ENCODE measurements around the gene SLC9A9.
"Not testable (repeated sequence)": the region's sequence is repeated elsewhere in the genome, so short reads cannot be mapped to it uniquely, and the experiment has no call there.

Gene SLC9A9

GRCh38 chr3:143699424-143699823, 148.8 kb downstream of the SLC9A9 start:
- Histone ChIP-seq H3K4me3 (ENCODE audit: low read depth in 1 of 2, low read length in 2 of 2) (no peak overlapping the region), H3K9ac (ENCODE audit: low read depth, low read length) (no peak overlapping the region), H3K27me3 (ENCODE audit: insufficient read depth, low read length, poor library complexity) (no peaks in the 10 kb centered on the region), H2AFZ (ENCODE audit: low read depth, low read length) (no peak overlapping the region), H3K27ac (ENCODE audit: low read length) (no peak overlapping the region), H3K4me2 (ENCODE audit: insufficient read depth, low read length) (no peak overlapping the region), H3K9me3 (ENCODE audit: insufficient read depth, low read length, severe bottlenecking) (no peaks in the 10 kb centered on the region), H3K79me2 (ENCODE audit: insufficient read depth, low read length) (no peaks in the 10 kb centered on the region), H3K4me1 (ENCODE audit: insufficient read depth, low read length) (no peaks in the 10 kb centered on the region), H4K20me1 (ENCODE audit: insufficient read depth, low read length) (no peaks in the 10 kb centered on the region), H3K36me3 (ENCODE audit: insufficient read depth, low read length) (no peaks in the 10 kb centered on the region)
- TF ChIP-seq CTCF (IDR thresholded peaks at IDR 0.05; ENCODE audit: borderline replicate concordance, extremely low read depth, low read length, poor library complexity, severe bottlenecking): no peak
- no peak for TF ChIP-seq EZH2 (IDR thresholded peaks at IDR 0.05; ENCODE audit: borderline replicate concordance, low read depth, low read length, severe bottlenecking)
- no peak for ATAC-seq (ENCODE audit: insufficient read depth, low read depth)
- no peak for DNase-seq

DNA sequence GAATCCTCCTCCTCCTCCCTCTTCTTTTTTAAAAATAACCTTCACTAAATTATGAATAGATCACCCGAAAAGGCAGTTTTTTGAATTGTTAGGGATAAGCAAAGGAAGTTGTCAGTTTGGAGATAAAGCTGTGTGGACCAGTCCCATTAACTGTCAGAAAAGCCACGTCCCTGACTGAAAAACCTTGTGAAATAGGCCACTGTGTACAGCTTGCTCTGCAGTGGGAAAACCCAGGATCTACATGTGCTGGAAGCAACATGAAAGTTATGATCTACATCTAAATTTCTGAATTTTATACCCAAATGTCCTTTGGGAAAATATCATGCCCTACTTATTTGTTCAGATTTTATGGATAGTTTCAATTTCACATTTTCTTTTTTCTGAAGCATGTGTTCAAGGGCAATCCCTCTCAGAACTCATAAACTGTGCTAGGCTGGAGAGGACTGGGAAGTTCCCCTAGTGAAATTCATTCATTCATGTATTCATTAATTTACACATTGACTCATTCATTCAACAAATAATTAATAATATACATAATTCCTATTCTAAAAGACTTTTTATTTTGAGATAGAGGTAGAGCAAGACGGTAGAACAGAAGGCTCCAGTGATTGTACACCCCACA, 149.5 kb downstream of the SLC9A9 start:
- TF ChIP-seq EZH2 (IDR thresholded peaks at IDR 0.05; ENCODE audit: borderline replicate concordance, low read depth, low read length, severe bottlenecking): no peak
- no peak for TF ChIP-seq CTCF (IDR thresholded peaks at IDR 0.05; ENCODE audit: borderline replicate concordance, extremely low read depth, low read length, poor library complexity, severe bottlenecking)
- Histone ChIP-seq H3K36me3 (ENCODE audit: insufficient read depth, low read length) (no peaks in the 10 kb centered on the region), H3K9ac (ENCODE audit: low read depth, low read length) (no peak overlapping the region), H3K27ac (ENCODE audit: low read length) (no peak overlapping the region), H3K4me3 (ENCODE audit: low read depth in 1 of 2, low read length in 2 of 2) (no peak overlapping the region), H3K9me3 (ENCODE audit: insufficient read depth, low read length, severe bottlenecking) (no peaks in the 10 kb centered on the region), H3K27me3 (ENCODE audit: insufficient read depth, low read length, poor library complexity) (no peaks in the 10 kb centered on the region), H3K4me2 (ENCODE audit: insufficient read depth, low read length) (no peak overlapping the region), H3K79me2 (ENCODE audit: insufficient read depth, low read length) (no peaks in the 10 kb centered on the region), H2AFZ (ENCODE audit: low read depth, low read length) (no peak overlapping the region), H4K20me1 (ENCODE audit: insufficient read depth, low read length) (no peaks in the 10 kb centered on the region), H3K4me1 (ENCODE audit: insufficient read depth, low read length) (no peaks in the 10 kb centered on the region)
- no peak for DNase-seq
- ATAC-seq (ENCODE audit: insufficient read depth, low read depth): no peak

DNA sequence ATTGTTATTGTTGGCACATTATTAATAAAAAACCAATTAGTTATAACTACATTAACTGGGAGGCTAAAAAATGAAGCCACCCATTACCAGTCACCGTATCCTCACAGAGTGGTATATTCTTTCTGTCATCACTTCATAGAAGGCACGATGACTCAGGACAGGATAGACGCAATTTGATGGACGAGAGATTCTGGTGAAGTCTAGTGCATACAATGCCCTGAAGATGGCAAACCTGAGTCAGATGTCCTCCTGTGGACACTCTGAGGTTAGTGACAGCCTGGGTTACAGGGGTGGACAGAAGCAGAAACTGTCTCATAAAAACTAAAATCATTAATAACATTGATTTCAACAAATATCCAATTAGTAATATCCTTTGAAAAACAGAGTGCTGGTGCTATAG, 150.3 kb downstream of the SLC9A9 start:
- H3K4me3 ChIP-seq (ENCODE audit: low read depth in 1 of 2, low read length in 2 of 2): no peak overlapping the region
- no peak overlapping the region for H2AFZ ChIP-seq (ENCODE audit: low read depth, low read length)
- TF ChIP-seq EZH2 (IDR thresholded peaks at IDR 0.05; ENCODE audit: borderline replicate concordance, low read depth, low read length, severe bottlenecking) (no peak), CTCF (IDR thresholded peaks at IDR 0.05; ENCODE audit: borderline replicate concordance, extremely low read depth, low read length, poor library complexity, severe bottlenecking) (no peak)
- H3K27me3 ChIP-seq (ENCODE audit: insufficient read depth, low read length, poor library complexity): no peaks in the 10 kb centered on the region
- H3K9me3 ChIP-seq (ENCODE audit: insufficient read depth, low read length, severe bottlenecking): no peaks in the 10 kb centered on the region
- no peaks in the 10 kb centered on the region for H3K79me2 ChIP-seq (ENCODE audit: insufficient read depth, low read length)
- no peak overlapping the region for H3K4me2 ChIP-seq (ENCODE audit: insufficient read depth, low read length)
- no peak for ATAC-seq (ENCODE audit: insufficient read depth, low read depth)
- no peak overlapping the region for H3K9ac ChIP-seq (ENCODE audit: low read depth, low read length)
- H3K4me1 ChIP-seq (ENCODE audit: insufficient read depth, low read length): no peaks in the 10 kb centered on the region
- no peak for DNase-seq
- no peaks in the 10 kb centered on the region for H3K36me3 ChIP-seq (ENCODE audit: insufficient read depth, low read length)
- H3K27ac ChIP-seq (ENCODE audit: low read length): no peak overlapping the region
- no peaks in the 10 kb centered on the region for H4K20me1 ChIP-seq (ENCODE audit: insufficient read depth, low read length)

GRCh38 chr3:143695333-143695732, 152.9 kb downstream of the SLC9A9 start:
- H3K27ac ChIP-seq (ENCODE audit: low read length); H3K9ac ChIP-seq (ENCODE audit: low read depth, low read length); DNase-seq; H3K4me3 ChIP-seq (ENCODE audit: low read depth in 1 of 2, low read length in 2 of 2); H3K36me3 ChIP-seq (ENCODE audit: insufficient read depth, low read length); H3K4me2 ChIP-seq (ENCODE audit: insufficient read depth, low read length); H2AFZ ChIP-seq (ENCODE audit: low read depth, low read length); H3K27me3 ChIP-seq (ENCODE audit: insufficient read depth, low read length, poor library complexity); H3K4me1 ChIP-seq (ENCODE audit: insufficient read depth, low read length); H3K79me2 ChIP-seq (ENCODE audit: insufficient read depth, low read length); ATAC-seq (ENCODE audit: insufficient read depth, low read depth); H3K9me3 ChIP-seq (ENCODE audit: insufficient read depth, low read length, severe bottlenecking); H4K20me1 ChIP-seq (ENCODE audit: insufficient read depth, low read length): not testable (repeated sequence)

Measured in DND-41 (cell line).